Fibroblast of lung (primary cell): ENCODE results near the gene TSPAN18. TPM values are rescaled to one million over a fixed set of nuclear protein-coding genes. Genes with fewer than 3 reads are reported as not detected.

Experiments used
- DNase-seq, 2 donors: peaks; one replicate each; pipeline versions ENCODE4 v3.0.0 to v3.0.0-alpha.2; 2010; ENCODE audit warnings: low read depth in 2 of 2
- H2AFZ ChIP-seq: 2 replicates; pipeline ENCODE4 v1.5.1; 2012; ENCODE audit warnings: low read length, control low read depth, inconsistent platforms
- H3K27ac ChIP-seq: 2 replicates; pipeline ENCODE4 v1.5.1; 2011; ENCODE audit warnings: low read length, control low read depth; ENCODE audit not compliant: insufficient read depth
- H3K27me3 ChIP-seq: 2 replicates; pipeline ENCODE4 v1.5.1; 2011; ENCODE audit warnings: mild to moderate bottlenecking, low read length; ENCODE audit not compliant: control insufficient read depth, insufficient read depth
- H3K36me3 ChIP-seq: 2 replicates; pipeline ENCODE4 v1.5.1; 2011; ENCODE audit warnings: low read length; ENCODE audit not compliant: control insufficient read depth, insufficient read depth
- H3K4me1 ChIP-seq: 2 replicates; pipeline ENCODE4 v1.5.1; 2011; ENCODE audit warnings: low read length; ENCODE audit not compliant: control insufficient read depth, insufficient read depth; ENCODE audit errors: extremely low read depth
- H3K4me2 ChIP-seq: 2 replicates; pipeline ENCODE4 v1.5.1; 2011; ENCODE audit warnings: low read length, control low read depth; ENCODE audit not compliant: insufficient read depth; ENCODE audit errors: extremely low read depth
- H3K4me3 ChIP-seq, 4 experiments: fragments of 200-600 bp in 1 of 4; sonication (generic) in 1 of 4; replicated peaks in 1 of 4; 2 replicates each; pipeline ENCODE4 v1.5.1; 2011 to 2016; ENCODE audit warnings: low read length in 4 of 4, low read depth in 3 of 4, mild to moderate bottlenecking in 3 of 4, control low read depth in 2 of 4, inconsistent platforms in 1 of 4, mixed read lengths in 1 of 4; ENCODE audit not compliant: insufficient read depth in 1 of 4; ENCODE audit errors: control extremely low read depth in 1 of 4
- H3K79me2 ChIP-seq: 2 replicates; pipeline ENCODE4 v1.5.1; 2012; ENCODE audit warnings: mild to moderate bottlenecking, low read length, inconsistent platforms; ENCODE audit not compliant: control insufficient read depth, insufficient read depth
- H3K9ac ChIP-seq: 2 replicates; pipeline ENCODE4 v1.5.1; 2011; ENCODE audit warnings: mild to moderate bottlenecking, low read length, control low read depth; ENCODE audit not compliant: insufficient read depth
- H3K9me3 ChIP-seq: 2 replicates; pipeline ENCODE4 v1.5.1; 2012; ENCODE audit warnings: low read depth, low read length; ENCODE audit not compliant: control insufficient read depth, insufficient read depth
- H4K20me1 ChIP-seq: 2 replicates; pipeline ENCODE4 v1.5.1; 2011; ENCODE audit warnings: low read length; ENCODE audit not compliant: control insufficient read depth, insufficient read depth; ENCODE audit errors: extremely low read depth
- CTCF ChIP-seq, 2 donors: IDR thresholded peaks in 1 of 2; conservative IDR thresholded peaks in 1 of 2; 1 replicate in 1 of 2; 2 replicates in 1 of 2; pipeline ENCODE4 v1.5.1; 2011 to 2012; ENCODE audit warnings: low read length in 2 of 2, control low read depth in 1 of 2, inconsistent platforms in 1 of 2, low read depth in 1 of 2, mild to moderate bottlenecking in 1 of 2
- EZH2 ChIP-seq: IDR thresholded peaks from 2 replicates; pipeline ENCODE4 v1.5.1; 2012; ENCODE audit warnings: low read length, control low read depth, mild to moderate bottlenecking; ENCODE audit errors: missing control alignments
- polyA plus RNA-seq, 2 donors: library from polyadenylated mRNA; depleted of rRNA in 1 of 2; stranded (reverse) in 1 of 2; unstranded in 1 of 2; fragments of >200 nt; gene quantifications; 2 replicates each; pipeline ENCODE4 v1.2.1, GENCODE V29; 2011 to 2012; ENCODE audit warnings: missing spikeins in 1 of 2
- total RNA-seq: library from RNA; depleted of rRNA; stranded (reverse); fragments of >200 nt; gene quantifications from 2 replicates; pipeline ENCODE4 v1.2.1, GENCODE V29; 2014

The TSPAN18 gene
- total and polyA plus RNA-seq, 2 donors (not counting 1 experiment from before 2014, with no cell fraction given): 0.15 TPM; not detected in 1

GRCh38 chr11:44980533-44981427 is 254.0 kb downstream of the TSPAN18 start:
- Histone ChIP-seq H3K4me1 (peaks cover 6% of the 10 kb centered on the region), H2AFZ (no peak overlapping the region), H3K36me3 (no peaks in the 10 kb centered on the region), H3K4me2 (no peak overlapping the region), H3K27ac (no peak overlapping the region), H3K9ac (no peak overlapping the region), H3K27me3 (peaks cover 10% of the 10 kb centered on the region), H3K79me2 (no peaks in the 10 kb centered on the region), H3K4me3 (no peak overlapping the region), H4K20me1 (no peaks in the 10 kb centered on the region), H3K9me3 (no peaks in the 10 kb centered on the region)
- no peak for TF ChIP-seq CTCF (conservative IDR thresholded peaks at IDR 0.05 in 1 of 2, IDR thresholded peaks at IDR 0.05 in 1 of 2; ENCODE audit: low read depth in 1 of 2, low read length in 2 of 2)
- TF ChIP-seq EZH2: no peak
- DNase-seq: no peak

Other genes with a start within 250 kb of the TSPAN18 start
- gene CD82, start 161.3 kb upstream of the TSPAN18 start, total RNA-seq: 64.7 and 114 TPM in 2 replicates
- gene CD82, start 161.3 kb upstream of the TSPAN18 start, polyA plus RNA-seq: 41.5 and 54.2 TPM in 2 replicates
- gene TP53I11, start 223.9 kb downstream of the TSPAN18 start, total RNA-seq: 19.5 and 54.0 TPM in 2 replicates
- gene TP53I11, start 223.9 kb downstream of the TSPAN18 start, polyA plus RNA-seq: 14.8 and 53.2 TPM in 2 replicates